T-cell (primary cell): ENCODE results near the gene KCNK16. TPM values are rescaled to one million over a fixed set of nuclear protein-coding genes. Genes with fewer than 3 reads are reported as not detected.

ENCODE experiments used
- ATAC-seq, 4 experiments: fragments of 200-7000 bp in 3 of 4; fragments of 150-1000 bp in 1 of 4; cut with Tn5 transposase; replicated peaks in 1 of 4; 1 replicate in 3 of 4; 2 replicates in 1 of 4; pipeline ENCODE4 v1.10.0; 2021; ENCODE audit warnings: moderate library complexity in 3 of 4, mild to moderate bottlenecking in 2 of 4, moderate number of reproducible peaks in 1 of 4
- CTCF ChIA-PET, 2 donors: fragments of 300-600 bp; sonication (Branson Sonifier 250); formaldehyde crosslinking; loops; one replicate each; lab custom pipeline; 2022; ENCODE audit warnings: antibody characterized with exemption in 2 of 2; lab: Charles Lee
- POLR2A ChIA-PET, 2 donors: fragments of 300-600 bp; sonication (Branson Sonifier 250); formaldehyde crosslinking; loops; one replicate each; lab custom pipeline; 2022; ENCODE audit warnings: antibody characterized with exemption in 2 of 2; lab: Charles Lee
- DNase-seq, 35 experiments: peaks; one replicate each; pipeline versions ENCODE4 v3.0.0 to v3.0.0-alpha.2; 2013 to 2023
- H3K27ac ChIP-seq: one replicate; pipeline ENCODE4 v1.5.1; 2013; ENCODE audit warnings: low read length
- H3K27me3 ChIP-seq, 2 experiments: replicated peaks in 1 of 2; 1 replicate in 1 of 2; 2 replicates in 1 of 2; pipeline versions ENCODE4 v1.6.1 to v1.7.0; 2013; ENCODE audit warnings: low read length in 1 of 2, mixed read lengths in 1 of 2; ENCODE audit not compliant: control insufficient read depth in 2 of 2, insufficient read depth in 2 of 2; ENCODE audit errors: extremely low read depth in 1 of 2
- H3K36me3 ChIP-seq, 2 donors: 1 replicate in 1 of 2; 2 replicates in 1 of 2; pipeline versions ENCODE4 v1.6.1 to v1.7.0; 2013; ENCODE audit warnings: low read length in 1 of 2; ENCODE audit not compliant: control insufficient read depth in 2 of 2, insufficient read depth in 1 of 2; ENCODE audit errors: extremely low read depth in 1 of 2
- H3K4me1 ChIP-seq, 2 experiments: 1 replicate in 1 of 2; 2 replicates in 1 of 2; pipeline versions ENCODE4 v1.6.1 to v1.7.0; 2013; ENCODE audit warnings: low read length in 2 of 2, mixed read lengths in 1 of 2; ENCODE audit not compliant: insufficient read depth in 2 of 2, control insufficient read depth in 1 of 2; ENCODE audit errors: extremely low read depth in 1 of 2
- H3K4me3 ChIP-seq, 2 donors: 1 replicate in 1 of 2; 2 replicates in 1 of 2; pipeline versions ENCODE4 v1.5.1 to v1.7.0; 2013; ENCODE audit warnings: mild to moderate bottlenecking in 2 of 2, low read length in 1 of 2, moderate library complexity in 1 of 2; ENCODE audit not compliant: control insufficient read depth in 1 of 2; ENCODE audit errors: extremely low read depth in 1 of 2
- H3K9me3 ChIP-seq: 2 replicates; pipeline ENCODE4 v1.7.0; 2013
- H3K27ac Mint-ChIP-seq, 2 donors: one replicate each; pipeline ENCODE4 v1.8.0; 2020 to 2021; ENCODE audit warnings: mild to moderate bottlenecking in 2 of 2, mixed read lengths in 2 of 2
- H3K27me3 Mint-ChIP-seq, 2 donors: one replicate each; pipeline ENCODE4 v1.8.0; 2021 to 2022; ENCODE audit warnings: mixed read lengths in 2 of 2
- H3K36me3 Mint-ChIP-seq: one replicate; pipeline ENCODE4 v1.8.0; 2021; ENCODE audit warnings: mixed read lengths
- H3K4me1 Mint-ChIP-seq, 3 donors: one replicate each; pipeline ENCODE4 v1.8.0; 2020 to 2022; ENCODE audit warnings: mixed read lengths in 3 of 3, mild to moderate bottlenecking in 1 of 3
- H3K4me3 Mint-ChIP-seq, 3 donors: one replicate each; pipeline ENCODE4 v1.8.0; 2020 to 2022; ENCODE audit warnings: mild to moderate bottlenecking in 3 of 3, mixed read lengths in 3 of 3, moderate library complexity in 3 of 3
- H3K9me3 Mint-ChIP-seq, 3 donors: one replicate each; pipeline ENCODE4 v1.8.0; 2020 to 2022; ENCODE audit warnings: mixed read lengths in 3 of 3
- WGBS: methylation state at CpG from one replicate; pipeline ENCODE4 v1.1.5; 2013; ENCODE audit warnings: missing lambda C conversion rate; ENCODE audit not compliant: insufficient coverage; 5-methylcytosine and 5-hydroxymethylcytosine counted together
- total RNA-seq, 35 experiments: library from RNA in 6 of 35; stranded (reverse) in 6 of 35; fragments of 120-200 nt in 1 of 35; gene quantifications; one replicate each; pipeline versions ENCODE4 v1.2.1 to v1.2.4 and lab custom pipeline; 2013 to 2026

The KCNK16 gene
- total RNA-seq, 5 donors from 2014 or later (not counting 1 experiment from before 2014, with no cell fraction given) = not detected

DNA sequence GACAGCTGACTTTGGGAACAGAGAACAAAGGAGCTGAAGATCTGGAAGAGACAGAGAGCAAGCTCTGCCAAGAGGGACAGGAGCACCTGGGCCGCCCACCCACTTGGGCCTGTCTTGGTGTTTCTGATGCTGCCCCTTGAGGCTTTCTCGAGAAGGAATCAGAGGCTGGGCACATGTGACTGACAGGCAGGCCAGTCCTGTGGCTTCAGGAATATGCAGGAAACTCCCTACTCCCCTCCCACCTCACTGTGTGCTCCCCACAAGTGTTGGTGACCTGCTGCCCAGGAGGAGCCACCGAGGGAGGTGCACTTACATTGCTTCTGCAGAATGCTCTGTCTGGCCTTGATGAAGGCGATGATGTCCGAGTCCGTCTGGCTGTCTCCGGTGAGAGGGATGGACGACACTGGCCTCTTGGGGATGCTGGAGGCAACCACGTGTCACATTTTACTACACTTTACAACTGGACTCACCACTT, 20.9 kb upstream of the KCNK16 start:
- ATAC-seq (no peak), DNase-seq (no peak)
- CTCF ChIA-PET = interaction anchor here in 1 of 2 donors (0.7 kb wide), 1 partner anchor 60 kb away, joined by 3 read pairs; no protein-coding TSS in a partner anchor
- no peaks in the 10 kb centered on the region for H3K9me3 Mint-ChIP-seq
- no peak overlapping the region for H3K27ac Mint-ChIP-seq
- H3K36me3 Mint-ChIP-seq = no peaks in the 10 kb centered on the region
- WGBS = 78% methylated on average over 9 of the region's 9 CpGs
- POLR2A ChIA-PET = no interaction called here
- H3K27ac ChIP-seq = no peak overlapping the region
- H3K9me3 ChIP-seq = no peaks in the 10 kb centered on the region
- H3K36me3 ChIP-seq = no peaks in the 10 kb centered on the region
- peaks cover 0 to 3% of the 10 kb centered on the region in 2 experiments for H3K4me1 ChIP-seq
- H3K27me3 Mint-ChIP-seq = peaks cover 5 to 16% of the 10 kb centered on the region in 2 donors
- no peak overlapping the region for H3K4me3 ChIP-seq
- H3K4me3 Mint-ChIP-seq = no peak overlapping the region
- peaks cover 0 to 2% (median 0%) of the 10 kb centered on the region in 3 donors for H3K4me1 Mint-ChIP-seq
- H3K27me3 ChIP-seq = peaks cover 0 to 43% of the 10 kb centered on the region in 2 experiments

DNA sequence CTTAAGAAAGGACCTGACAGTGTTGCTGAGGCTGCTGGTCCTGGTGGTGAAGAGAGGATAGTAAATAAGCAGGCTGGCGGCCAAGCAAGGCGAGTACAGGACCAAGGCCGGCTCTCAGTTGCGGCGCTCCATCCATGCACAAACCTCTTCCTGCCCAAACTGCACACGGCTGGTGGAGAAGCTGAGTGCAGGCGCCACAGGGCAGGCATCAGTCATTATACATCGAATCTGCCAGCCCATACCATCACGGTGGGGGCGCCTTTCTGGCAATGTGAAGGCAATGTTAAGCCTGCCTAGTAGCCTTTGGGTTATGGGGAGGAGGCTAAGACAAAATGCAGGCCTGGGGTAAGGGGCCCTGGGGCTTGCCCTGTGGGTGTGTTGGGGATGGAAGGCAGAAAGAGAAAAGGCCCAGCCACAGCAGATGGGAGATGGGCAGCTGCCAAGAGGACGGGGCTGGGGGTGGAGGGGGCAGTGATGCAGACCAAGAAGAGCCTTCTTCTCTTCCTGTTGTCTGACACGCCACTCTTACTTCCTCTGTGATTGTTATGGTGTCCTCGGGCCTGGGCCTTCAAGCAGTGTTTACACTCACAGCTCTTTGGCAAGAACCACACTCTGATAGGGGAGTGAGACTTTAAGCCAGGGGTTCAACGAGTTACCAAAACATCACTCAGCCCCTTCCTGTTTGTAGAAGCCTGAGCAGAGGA, 20.3 kb upstream of the KCNK16 start:
- Mint-ChIP-seq H3K4me3 (no peak overlapping the region), H3K36me3 (no peaks in the 10 kb centered on the region), H3K9me3 (no peaks in the 10 kb centered on the region), H3K27me3 (peaks cover 10 to 19% of the 10 kb centered on the region in 2 donors), H3K4me1 (peaks cover 0 to 3% (median 0%) of the 10 kb centered on the region in 3 donors), H3K27ac (no peak overlapping the region)
- H3K4me3 ChIP-seq = no peak overlapping the region
- CTCF ChIA-PET = interaction anchor here in 1 of 2 donors (0.7 kb wide), 1 partner anchor 59 kb away, joined by 3 read pairs; no protein-coding TSS in a partner anchor
- POLR2A ChIA-PET = no interaction called here
- WGBS = 56% methylated on average over 7 of the region's 14 CpGs
- no peaks in the 10 kb centered on the region for H3K36me3 ChIP-seq
- H3K9me3 ChIP-seq = no peaks in the 10 kb centered on the region
- DNase-seq = no peak
- H3K27me3 ChIP-seq = peaks cover 0 to 44% of the 10 kb centered on the region in 2 experiments
- H3K4me1 ChIP-seq = peaks cover 0 to 3% of the 10 kb centered on the region in 2 experiments
- no peak for ATAC-seq
- no peak overlapping the region for H3K27ac ChIP-seq

DNA sequence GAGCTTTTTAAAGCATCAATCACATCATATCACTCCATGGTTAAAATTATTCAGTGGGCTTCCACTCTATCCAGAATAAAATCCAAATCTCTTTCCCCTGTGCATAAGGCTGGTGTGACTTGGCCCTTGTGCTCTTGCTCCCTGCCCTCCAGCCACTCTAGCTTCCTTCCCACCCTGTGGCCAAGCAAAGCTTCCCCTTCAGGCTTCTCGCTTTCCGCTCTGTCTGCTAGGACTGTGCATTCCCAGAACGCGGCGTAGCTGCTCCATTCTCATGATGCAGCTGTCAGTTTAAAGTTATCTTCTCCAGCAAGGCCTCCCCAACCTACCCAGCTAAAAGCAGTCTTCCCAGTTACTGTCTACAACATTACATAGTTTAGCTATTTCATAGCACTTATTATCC, 19.4 kb upstream of the KCNK16 start:
- WGBS = 95% methylated on average over 5 of the region's 5 CpGs
- peaks cover 0 to 39% of the 10 kb centered on the region in 2 experiments for H3K27me3 ChIP-seq
- H3K9me3 ChIP-seq = no peaks in the 10 kb centered on the region
- Mint-ChIP-seq H3K4me3 (no peak overlapping the region), H3K36me3 (no peaks in the 10 kb centered on the region), H3K27me3 (peaks cover 19 to 22% of the 10 kb centered on the region in 2 donors), H3K9me3 (no peaks in the 10 kb centered on the region), H3K4me1 (peaks cover 0 to 7% (median 6%) of the 10 kb centered on the region in 3 donors), H3K27ac (no peak overlapping the region)
- no peak for DNase-seq
- H3K27ac ChIP-seq = no peak overlapping the region
- ChIA-PET CTCF (interaction anchor here (0.6 to 1.0 kb wide), 2 partner anchors 19 to 38 kb away, joined by 3 to 4 read pairs; no protein-coding TSS in a partner anchor), POLR2A (no interaction called here)
- ATAC-seq = no peak
- H3K4me1 ChIP-seq = peaks cover 0 to 3% of the 10 kb centered on the region in 2 experiments
- H3K4me3 ChIP-seq = no peak overlapping the region
- no peaks in the 10 kb centered on the region for H3K36me3 ChIP-seq

DNA sequence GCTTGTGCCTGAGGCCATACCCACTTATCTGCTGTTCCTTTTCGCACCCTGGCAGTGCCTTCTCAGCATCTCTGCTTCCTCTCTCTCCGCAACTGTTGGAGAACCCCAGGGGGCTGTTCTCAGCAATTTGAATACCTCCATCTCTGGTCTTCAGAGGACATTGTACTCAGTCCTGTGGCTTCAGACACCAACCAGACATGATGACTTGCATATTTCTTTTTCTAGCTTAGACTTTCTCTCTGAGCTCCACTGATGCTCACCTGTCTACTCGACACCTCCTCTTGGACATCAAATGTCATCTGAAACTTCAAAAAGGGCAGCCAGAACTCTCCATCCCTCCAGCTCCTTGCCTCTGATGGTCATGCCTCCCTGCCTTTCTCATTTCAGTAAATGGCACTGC, 18.9 kb upstream of the KCNK16 start:
- H3K27me3 Mint-ChIP-seq = peaks cover 19 to 23% of the 10 kb centered on the region in 2 donors
- Histone ChIP-seq H3K4me1 (peaks cover 0 to 7% of the 10 kb centered on the region in 2 experiments), H3K27ac (no peak overlapping the region), H3K4me3 (no peak overlapping the region), H3K9me3 (no peaks in the 10 kb centered on the region), H3K27me3 (peaks cover 0 to 39% of the 10 kb centered on the region in 2 experiments), H3K36me3 (no peaks in the 10 kb centered on the region)
- WGBS = 77% methylated on average over 3 of the region's 3 CpGs
- no peak overlapping the region for H3K4me3 Mint-ChIP-seq
- H3K4me1 Mint-ChIP-seq = peaks cover 1 to 13% (median 12%) of the 10 kb centered on the region in 3 donors
- H3K36me3 Mint-ChIP-seq = no peaks in the 10 kb centered on the region
- no peak for ATAC-seq
- CTCF ChIA-PET = interaction anchor here in 1 of 2 donors (1.0 kb wide), 1 partner anchor 37 kb away, joined by 4 read pairs; no protein-coding TSS in a partner anchor
- POLR2A ChIA-PET = no interaction called here
- no peak overlapping the region for H3K27ac Mint-ChIP-seq
- H3K9me3 Mint-ChIP-seq = no peaks in the 10 kb centered on the region
- DNase-seq = no peak

DNA sequence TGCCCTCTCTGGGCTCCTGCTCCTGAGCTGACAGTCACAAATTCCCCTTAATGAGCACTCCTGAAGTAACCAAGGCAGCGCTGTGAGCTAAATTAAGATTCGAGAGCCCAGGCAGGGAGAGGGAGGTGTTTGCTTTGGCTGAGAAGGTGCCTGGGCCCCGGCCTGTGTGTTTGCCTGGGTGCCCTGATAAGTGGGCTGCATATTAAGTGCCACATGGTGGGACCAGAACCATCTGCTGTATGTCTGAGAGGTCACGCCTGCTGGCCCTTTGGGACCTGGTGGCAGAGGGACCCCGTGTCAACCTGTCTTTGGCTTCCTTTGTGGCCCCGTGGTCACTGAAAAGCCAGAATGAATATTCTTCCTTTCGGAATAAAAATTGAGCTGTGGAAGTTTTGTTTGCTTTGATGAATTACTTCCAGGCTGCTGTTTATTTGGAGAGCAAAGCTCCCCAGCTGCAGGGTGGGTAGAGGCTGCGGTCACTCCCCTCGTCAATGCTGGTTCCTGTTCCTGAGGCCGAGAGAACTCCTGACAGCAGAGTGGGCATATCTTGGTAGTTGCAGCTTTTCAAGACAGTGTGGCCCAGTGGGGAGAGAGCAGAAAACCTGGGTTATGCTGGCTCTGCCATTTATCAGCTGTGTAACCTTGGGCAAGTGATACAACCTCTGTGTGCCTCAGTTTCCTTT, 17.5 kb upstream of the KCNK16 start:
- Mint-ChIP-seq H3K4me3 (no peak overlapping the region), H3K9me3 (no peaks in the 10 kb centered on the region), H3K27me3 (peaks cover 19 to 23% of the 10 kb centered on the region in 2 donors), H3K27ac (no peak overlapping the region), H3K4me1 (peaks cover 8 to 20% (median 17%) of the 10 kb centered on the region in 3 donors), H3K36me3 (no peaks in the 10 kb centered on the region)
- no peaks in the 10 kb centered on the region for H3K36me3 ChIP-seq
- H3K27ac ChIP-seq = no peak overlapping the region
- no peaks in the 10 kb centered on the region for H3K9me3 ChIP-seq
- DNase-seq = no peak
- H3K4me1 ChIP-seq = peaks cover 0 to 14% of the 10 kb centered on the region in 2 experiments
- WGBS = 43% methylated on average over 9 of the region's 10 CpGs
- ChIA-PET POLR2A (no interaction called here), CTCF (interaction anchor here in 1 of 2 donors (0.6 kb wide), 1 partner anchor 95 kb away, joined by 3 read pairs; no protein-coding TSS in a partner anchor)
- H3K27me3 ChIP-seq = peaks cover 0 to 35% of the 10 kb centered on the region in 2 experiments
- no peak overlapping the region for H3K4me3 ChIP-seq
- ATAC-seq = no peak
